K562 (cell line): ENCODE measurements around the gene PRKAG2. TPM values are rescaled to one million over a fixed set of nuclear protein-coding genes. Genes with fewer than 3 reads are reported as not detected.

ENCODE experiments used
- ATAC-seq: fragments of 200-7000 bp; cut with Tn5 transposase; 3 replicates; pipeline ENCODE4 v1.9.1; 2020; ENCODE audit warnings: moderate library complexity
- BruUV-seq: library from RNA; stranded (reverse); fragments of 400-500 nt; replicated peaks from 2 replicates; lab custom pipeline; 2021; lab: Mats Ljungman, UMichigan
- CTCF ChIA-PET: fragments of 300-600 bp; formaldehyde crosslinking; extraction: SDS; loops from one replicate; lab custom pipeline; 2021; ENCODE audit warnings: low intra/inter-chr PET ratio; lab: Yijun Ruan, JAX
- POLR2A ChIA-PET: fragments of 300-600, 350-650 bp; sonication (Branson Sonifier 250); formaldehyde crosslinking; extraction: SDS; loops from one replicate; lab custom pipeline; 2021; ENCODE audit warnings: antibody characterized with exemption, inconsistent platforms; lab: Yijun Ruan, JAX
- DNase-seq, 4 experiments: peaks; one replicate each; pipeline versions ENCODE4 v3.0.0 to v3.0.0-alpha.2; 2011 to 2018; ENCODE audit warnings: low spot score in 3 of 4, mixed read lengths in 3 of 4; ENCODE audit errors: extremely low read depth in 1 of 4
- FAIRE-seq: peaks from 2 replicates; lab custom pipeline; 2011; peaks lifted over from hg19 to GRCh38; lab: Jason Lieb, UNC
- H2AFZ ChIP-seq: 2 replicates; pipeline ENCODE4 v1.6.0; 2011; ENCODE audit warnings: low read depth, low read length, control low read depth, inconsistent platforms
- H3K27ac ChIP-seq: fragments of 200-600 bp; 3 replicates; pipeline ENCODE4 v1.8.0; 2011; ENCODE audit warnings: low read depth, mild to moderate bottlenecking, control low read depth, inconsistent platforms, low read length, moderate library complexity, mixed read lengths; ENCODE audit errors: extremely low read depth
- H3K27me3 ChIP-seq, 2 experiments: fragments of 300-600 bp in 1 of 2; 2 replicates in 1 of 2; 3 replicates in 1 of 2; pipeline versions ENCODE4 v1.6.0 to v1.8.0; 2011; ENCODE audit warnings: inconsistent platforms in 2 of 2, low read length in 2 of 2, mild to moderate bottlenecking in 1 of 2, mixed read lengths in 1 of 2, moderate library complexity in 1 of 2; ENCODE audit not compliant: control insufficient read depth in 2 of 2, insufficient read depth in 2 of 2
- H3K36me3 ChIP-seq: fragments of 300-600 bp; 3 replicates; pipeline ENCODE4 v1.8.0; 2011; ENCODE audit warnings: mild to moderate bottlenecking, low read length, inconsistent platforms; ENCODE audit not compliant: control insufficient read depth, insufficient read depth
- H3K4me1 ChIP-seq, 2 experiments: fragments of 200-600 bp in 1 of 2; replicated peaks in 1 of 2; 2 replicates in 1 of 2; 3 replicates in 1 of 2; pipeline versions ENCODE4 v1.5.1 to v1.8.0; 2011; ENCODE audit warnings: inconsistent platforms in 2 of 2, low read length in 2 of 2, mild to moderate bottlenecking in 1 of 2, mixed read lengths in 1 of 2, moderate library complexity in 1 of 2; ENCODE audit not compliant: control insufficient read depth in 2 of 2, insufficient read depth in 2 of 2
- H3K4me2 ChIP-seq: 2 replicates; pipeline ENCODE4 v1.6.1; 2011; ENCODE audit warnings: low read length, control low read depth, inconsistent platforms, mixed read lengths; ENCODE audit not compliant: insufficient read depth
- H3K4me3 ChIP-seq: fragments of 200-600 bp; sonication (generic), shearing (Covaris generic); 2 replicates; pipeline ENCODE4 v1.5.1; 2016; ENCODE audit warnings: control low read depth, inconsistent platforms
- H3K79me2 ChIP-seq: fragments of 200-600 bp; 3 replicates; pipeline ENCODE4 v1.8.0; 2011; ENCODE audit warnings: low read length, inconsistent platforms; ENCODE audit not compliant: control insufficient read depth, insufficient read depth
- H3K9ac ChIP-seq, 2 experiments: 2 replicates each; pipeline versions ENCODE4 v1.6.0 to v1.6.1; 2011; ENCODE audit warnings: low read depth in 2 of 2, low read length in 2 of 2, control low read depth in 1 of 2, inconsistent platforms in 1 of 2, mild to moderate bottlenecking in 1 of 2, mixed read lengths in 1 of 2; ENCODE audit not compliant: insufficient read depth in 1 of 2
- H3K9me1 ChIP-seq: one replicate; pipeline ENCODE4 v1.6.0; 2011; ENCODE audit warnings: inconsistent platforms, mild to moderate bottlenecking, low read length, moderate library complexity; ENCODE audit not compliant: control insufficient read depth, insufficient read depth
- H3K9me3 ChIP-seq: replicated peaks from 2 replicates; pipeline ENCODE4 v1.5.1; 2011; ENCODE audit warnings: low read depth, low read length, inconsistent platforms; ENCODE audit not compliant: control insufficient read depth, insufficient read depth
- H4K20me1 ChIP-seq: replicated peaks from 2 replicates; pipeline ENCODE4 v1.6.1; 2011; ENCODE audit warnings: low read length, inconsistent platforms, mixed read lengths; ENCODE audit not compliant: control insufficient read depth, insufficient read depth
- C11orf30 ChIP-seq: fragments of 450-650 bp; IDR thresholded peaks from 2 replicates; pipeline ENCODE4 v1.6.1; 2016; ENCODE audit warnings: low read depth, mild to moderate bottlenecking
- CBFB ChIP-seq: sonication (generic); formaldehyde crosslinking; IDR thresholded peaks from 2 replicates; pipeline ENCODE4 v1.4.0; 2020; ENCODE audit warnings: mild to moderate bottlenecking, missing genetic modification reagents
- CBX5 ChIP-seq: IDR thresholded peaks from 2 replicates; pipeline ENCODE4 v1.6.1; 2014; ENCODE audit warnings: low read depth, borderline replicate concordance
- CCNT2 ChIP-seq: IDR thresholded peaks from 2 replicates; pipeline ENCODE4 v1.6.1; 2011; ENCODE audit warnings: borderline replicate concordance, low read depth, mild to moderate bottlenecking, moderate library complexity, mixed read lengths, low read length; ENCODE audit not compliant: insufficient read length; ENCODE audit errors: extremely low read depth
- CXXC5 ChIP-seq: fragments of 250-450 bp; sonication (Bioruptor Pico); IDR thresholded peaks from 2 replicates; pipeline ENCODE4 v1.8.0; 2022; ENCODE audit warnings: inconsistent platforms, mild to moderate bottlenecking, moderate library complexity
- ELF2 ChIP-seq: fragments of 250-450 bp; sonication (Bioruptor Pico); IDR thresholded peaks from 2 replicates; pipeline ENCODE4 v1.5.0; 2021; ENCODE audit warnings: mild to moderate bottlenecking
- GABPB2 ChIP-seq: fragments of 250-450 bp; sonication (Bioruptor Pico); conservative IDR thresholded peaks from 2 replicates; pipeline ENCODE4 v1.5.1; 2021; ENCODE audit warnings: mild to moderate bottlenecking
- MAFF ChIP-seq: IDR thresholded peaks from 2 replicates; pipeline ENCODE4 v1.6.1; 2012; ENCODE audit warnings: low read length, improper control_type of control experiment
- MAFG ChIP-seq: fragments of 450-650 bp; conservative IDR thresholded peaks from 2 replicates; pipeline ENCODE4 v1.6.1; 2016; ENCODE audit warnings: missing genetic modification characterization, missing compliant biosample characterization
- MAFK ChIP-seq: IDR thresholded peaks from 2 replicates; pipeline ENCODE4 v1.6.1; 2011; ENCODE audit warnings: low read length, improper control_type of control experiment
- NFE2 ChIP-seq: IDR thresholded peaks from 2 replicates; pipeline ENCODE4 v1.6.1; 2014; ENCODE audit warnings: antibody characterized with exemption, low read depth
- NFE2L1 ChIP-seq: fragments of 450-650 bp; IDR thresholded peaks from 2 replicates; pipeline ENCODE4 v1.6.1; 2016; ENCODE audit warnings: missing genetic modification characterization, low read depth, mild to moderate bottlenecking, missing compliant biosample characterization, moderate library complexity, borderline replicate concordance
- SMC3 ChIP-seq: conservative IDR thresholded peaks from 2 replicates; pipeline ENCODE4 v1.6.1; 2011; ENCODE audit warnings: low read depth, low read length, improper control_type of control experiment; ENCODE audit not compliant: insufficient read depth
- SREBF2 ChIP-seq: sonication (generic); formaldehyde crosslinking; IDR thresholded peaks from 2 replicates; pipeline ENCODE4 v1.4.0; 2020; ENCODE audit warnings: mild to moderate bottlenecking, missing genetic modification reagents
- TAL1 ChIP-seq: fragments of 450-650 bp; IDR thresholded peaks from 2 replicates; pipeline ENCODE4 v1.6.1; 2016; ENCODE audit warnings: mild to moderate bottlenecking
- TEAD4 ChIP-seq, 2 experiments: sonication (generic) in 1 of 2; formaldehyde crosslinking in 1 of 2; IDR thresholded peaks; 2 replicates each; pipeline versions ENCODE4 v1.6.1 to v1.8.0; 2012 to 2022; ENCODE audit warnings: borderline replicate concordance in 1 of 2, inconsistent platforms in 1 of 2, low read length in 1 of 2, mild to moderate bottlenecking in 1 of 2, missing genetic modification reagents in 1 of 2
- TRIM24 ChIP-seq, 2 experiments: fragments of 450-650 bp; IDR thresholded peaks; 2 replicates each; pipeline ENCODE4 v1.6.1; 2016
- ZNF133 ChIP-seq: fragments of 250-450 bp; sonication (Bioruptor Pico); IDR thresholded peaks from 2 replicates; pipeline ENCODE4 v1.4.0; 2020; ENCODE audit warnings: mild to moderate bottlenecking
- ZNF316 ChIP-seq: fragments of 450-650 bp; IDR thresholded peaks from 2 replicates; pipeline ENCODE4 v1.6.1; 2016
- ZNF717 ChIP-seq: fragments of 250-450 bp; sonication (Bioruptor Pico); IDR thresholded peaks from 2 replicates; pipeline ENCODE4 v1.5.0; 2021
- WGBS: fragments of 100-300 bp; shearing (Covaris generic); methylation state at CpG from one replicate; pipeline ENCODE4 v1.1.6; 2016; ENCODE audit warnings: low coverage, mixed read lengths; ENCODE audit not compliant: insufficient coverage; ENCODE audit errors: missing lambda C conversion rate; 5-methylcytosine and 5-hydroxymethylcytosine counted together
- in situ Hi-C: fragments of 300-500 bp; cut with MboI; formaldehyde crosslinking; loops from 4 replicates; pipeline ENCODE4 v1.15.0; 2018; ENCODE audit warnings: inconsistent platforms, mixed read lengths
- intact Hi-C: fragments of 100-400 bp; cut with micrococcal nuclease; formaldehyde crosslinking; loops from 2 replicates; pipeline ENCODE4 v1.14.2; 2022
- polyA plus RNA-seq, 8 experiments: library from polyadenylated mRNA; depleted of rRNA in 4 of 8; stranded (reverse) in 5 of 8; unstranded in 3 of 8; fragments of >200 nt; fragmentation: Nextera tagmentation in 2 of 8; fragmentation: Illumina TruSeq in 1 of 8; extraction: Ambion mirVana in 2 of 8; extraction: Trizol in 1 of 8; gene quantifications; 2 replicates each; pipeline versions ENCODE4 v1.2.1 to v1.2.3, GENCODE V29; 2011 to 2014; ENCODE audit warnings: inconsistent platforms in 1 of 8, missing spikeins in 1 of 8
- total RNA-seq, 7 experiments: library from RNA; depleted of rRNA in 6 of 7; stranded (reverse); fragments of >200 nt in 6 of 7; fragmentation: Illumina TruSeq in 2 of 7; extraction: Trizol in 2 of 7; gene quantifications; 2 replicates each; pipeline versions ENCODE4 v1.2.1 to v1.2.3, GENCODE V29; 2011 to 2021; ENCODE audit warnings: low replicate concordance in 1 of 7
- TF ChIP-seq, protein P1 (sequence below), 2 experiments: IDR thresholded peaks in 1 of 2; conservative IDR thresholded peaks in 1 of 2; 2 replicates each; pipeline ENCODE4 v1.6.1; 2016; ENCODE audit warnings: low read depth in 2 of 2, mild to moderate bottlenecking in 1 of 2, missing compliant biosample characterization in 1 of 2, missing genetic modification characterization in 1 of 2, moderate library complexity in 1 of 2

Gene PRKAG2
- total and polyA plus RNA-seq, 9 of the 15 experiments (the other 6 are each of a cell fraction or from before 2014, with no cell fraction given): 0.99 to 5.6 (median 3.3) TPM

DNA sequence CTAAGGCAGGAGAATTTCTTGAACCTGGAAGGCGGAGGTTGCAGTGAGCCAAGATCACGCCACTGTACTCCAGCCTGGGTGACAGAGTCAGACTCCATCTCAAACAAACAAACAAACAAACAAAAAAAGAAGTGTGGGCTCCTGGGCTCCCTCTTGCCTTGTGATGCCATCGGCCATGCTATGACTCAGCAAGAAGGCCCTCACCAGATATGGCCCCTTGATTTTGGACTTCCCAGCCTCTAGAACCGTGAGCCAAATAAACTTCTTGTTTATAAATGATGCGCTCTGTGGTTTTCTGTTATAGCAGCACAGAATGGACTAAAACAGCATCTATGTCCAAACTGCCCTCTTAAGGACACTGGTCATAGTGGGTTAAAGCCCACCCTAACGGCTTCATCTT, 327.3 kb downstream of the PRKAG2 start:
- no TSS peak for BruUV-seq
- whole genome bisulfite sequencing: 17% methylated on average over 6 of the region's 6 CpGs
- FAIRE-seq: no peak

GRCh38 chr7:151549083-151549482, 327.8 kb downstream of the PRKAG2 start:
- no peak overlapping the region for H3K4me2 ChIP-seq
- peaks cover 0 to 4% of the 10 kb centered on the region in 2 experiments; a peak in 1 of 5 replicates for H3K4me1 ChIP-seq
- H3K9me1 ChIP-seq: no peaks in the 10 kb centered on the region
- no peak overlapping the region for H2AFZ ChIP-seq
- no peaks in the 10 kb centered on the region for H3K79me2 ChIP-seq
- no peaks in the 10 kb centered on the region for H3K36me3 ChIP-seq
- DNase-seq (no peak), FAIRE-seq (no peak), ATAC-seq (no peak)
- peaks cover 49 to 63% of the 10 kb centered on the region in 2 experiments for H3K27me3 ChIP-seq
- no peaks in the 10 kb centered on the region for H3K9me3 ChIP-seq
- POLR2A ChIA-PET: no interaction called here
- no peak overlapping the region for H3K27ac ChIP-seq
- H4K20me1 ChIP-seq: no peaks in the 10 kb centered on the region
- no TSS peak for BruUV-seq
- in situ Hi-C loops: no loop called here
- no peak overlapping the region for H3K9ac ChIP-seq
- intact Hi-C loops: no loop called here
- CTCF ChIA-PET: no interaction called here
- WGBS: 2% methylated on average over 7 of the region's 7 CpGs
- no peak overlapping the region for H3K4me3 ChIP-seq
- no peak for TF ChIP-seq ZNF717
- TF ChIP-seq ELF2 (CRISPR knock-in tag): no peak
- TF ChIP-seq CCNT2: no peak
- TF ChIP-seq GABPB2: no peak
- TF ChIP-seq CBFB (CRISPR knock-in tag): no peak
- no peak for TF ChIP-seq TAL1
- TF ChIP-seq CXXC5 (CRISPR knock-in tag): no peak
- TF ChIP-seq ZNF133 (CRISPR knock-in tag): no peak
- TF ChIP-seq, protein P1, sequence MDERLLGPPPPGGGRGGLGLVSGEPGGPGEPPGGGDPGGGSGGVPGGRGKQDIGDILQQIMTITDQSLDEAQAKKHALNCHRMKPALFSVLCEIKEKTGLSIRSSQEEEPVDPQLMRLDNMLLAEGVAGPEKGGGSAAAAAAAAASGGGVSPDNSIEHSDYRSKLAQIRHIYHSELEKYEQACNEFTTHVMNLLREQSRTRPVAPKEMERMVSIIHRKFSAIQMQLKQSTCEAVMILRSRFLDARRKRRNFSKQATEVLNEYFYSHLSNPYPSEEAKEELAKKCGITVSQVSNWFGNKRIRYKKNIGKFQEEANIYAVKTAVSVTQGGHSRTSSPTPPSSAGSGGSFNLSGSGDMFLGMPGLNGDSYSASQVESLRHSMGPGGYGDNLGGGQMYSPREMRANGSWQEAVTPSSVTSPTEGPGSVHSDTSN (CRISPR knock-in tag; IDR thresholded peaks at IDR 0.05; ENCODE audit: low read depth): no peak
- TF ChIP-seq, protein P1 (tag; conservative IDR thresholded peaks at IDR 0.05; ENCODE audit: low read depth): no peak

More for the DNA sequence above, 327.3 kb downstream of the PRKAG2 start:
- in situ Hi-C loops (no loop called here), intact Hi-C loops (no loop called here)
- DNase-seq (no peak), ATAC-seq (no peak)
- no peak overlapping the region for H3K9ac ChIP-seq
- H3K4me1 ChIP-seq: peaks cover 0 to 4% of the 10 kb centered on the region in 2 experiments; a peak in 1 of 5 replicates
- no peaks in the 10 kb centered on the region for H3K79me2 ChIP-seq
- no peak overlapping the region for H3K27ac ChIP-seq
- H3K4me2 ChIP-seq: no peak overlapping the region
- no peaks in the 10 kb centered on the region for H3K9me3 ChIP-seq
- no peaks in the 10 kb centered on the region for H3K36me3 ChIP-seq
- no peaks in the 10 kb centered on the region for H4K20me1 ChIP-seq
- H2AFZ ChIP-seq: no peak overlapping the region
- H3K4me3 ChIP-seq: no peak overlapping the region
- H3K27me3 ChIP-seq: peaks cover 49 to 68% of the 10 kb centered on the region in 2 experiments
- CTCF ChIA-PET: no interaction called here
- POLR2A ChIA-PET: no interaction called here
- no peaks in the 10 kb centered on the region for H3K9me1 ChIP-seq
- TF ChIP-seq TRIM24 (IDR thresholded peaks at IDR 0.05): peak in 1 of 2 experiments; percentile 61; a peak in 1 of 4 replicates
- TF ChIP-seq ZNF316: 0 out of 2 replicates have a peak, but pooled peaks have one; percentile 9
- TF ChIP-seq NFE2L1 (tag): peak; percentile 26; the same call in 1 of the 2 replicates
- TF ChIP-seq MAFG (tag): peak; percentile 49
- TF ChIP-seq MAFK: peak; percentile 5; the same call in 1 of the 2 replicates
- peak; percentile 76 for TF ChIP-seq NFE2
- 0 out of 2 replicates have a peak, but pooled peaks have one; percentile 23 for TF ChIP-seq MAFF
- peak; percentile 31; the same call in 1 of the 2 replicates for TF ChIP-seq C11orf30
- TF ChIP-seq SMC3: no peak
- no peak for TF ChIP-seq SREBF2 (CRISPR knock-in tag)
- no peak for TF ChIP-seq TEAD4 (IDR thresholded peaks at IDR 0.05; ENCODE audit: low read length)
- TF ChIP-seq TEAD4 (CRISPR knock-in tag; IDR thresholded peaks at IDR 0.05; ENCODE audit: borderline replicate concordance): no peak
- 0 out of 2 replicates have a peak, but pooled peaks have one; percentile 34 for TF ChIP-seq CBX5
